T-cell (primary cell): ENCODE measurements around the gene C1orf105. TPM values are rescaled to one million over a fixed set of nuclear protein-coding genes. Genes with fewer than 3 reads are reported as not detected.

Experiments
- ATAC-seq, 4 experiments: fragments of 200-7000 bp in 3 of 4; fragments of 150-1000 bp in 1 of 4; cut with Tn5 transposase; replicated peaks in 1 of 4; 1 replicate in 3 of 4; 2 replicates in 1 of 4; pipeline ENCODE4 v1.10.0; 2021; ENCODE audit warnings: moderate library complexity in 3 of 4, mild to moderate bottlenecking in 2 of 4, moderate number of reproducible peaks in 1 of 4
- CTCF ChIA-PET, 2 donors: fragments of 300-600 bp; sonication (Branson Sonifier 250); formaldehyde crosslinking; loops; one replicate each; lab custom pipeline; 2022; ENCODE audit warnings: antibody characterized with exemption in 2 of 2; lab: Charles Lee
- POLR2A ChIA-PET, 2 donors: fragments of 300-600 bp; sonication (Branson Sonifier 250); formaldehyde crosslinking; loops; one replicate each; lab custom pipeline; 2022; ENCODE audit warnings: antibody characterized with exemption in 2 of 2; lab: Charles Lee
- DNase-seq, 35 experiments: peaks; one replicate each; pipeline versions ENCODE4 v3.0.0 to v3.0.0-alpha.2; 2013 to 2023
- H3K27ac ChIP-seq: one replicate; pipeline ENCODE4 v1.5.1; 2013; ENCODE audit warnings: low read length
- H3K27me3 ChIP-seq, 2 experiments: replicated peaks in 1 of 2; 1 replicate in 1 of 2; 2 replicates in 1 of 2; pipeline versions ENCODE4 v1.6.1 to v1.7.0; 2013; ENCODE audit warnings: low read length in 1 of 2, mixed read lengths in 1 of 2; ENCODE audit not compliant: control insufficient read depth in 2 of 2, insufficient read depth in 2 of 2; ENCODE audit errors: extremely low read depth in 1 of 2
- H3K36me3 ChIP-seq, 2 donors: 1 replicate in 1 of 2; 2 replicates in 1 of 2; pipeline versions ENCODE4 v1.6.1 to v1.7.0; 2013; ENCODE audit warnings: low read length in 1 of 2; ENCODE audit not compliant: control insufficient read depth in 2 of 2, insufficient read depth in 1 of 2; ENCODE audit errors: extremely low read depth in 1 of 2
- H3K4me1 ChIP-seq, 2 experiments: 1 replicate in 1 of 2; 2 replicates in 1 of 2; pipeline versions ENCODE4 v1.6.1 to v1.7.0; 2013; ENCODE audit warnings: low read length in 2 of 2, mixed read lengths in 1 of 2; ENCODE audit not compliant: insufficient read depth in 2 of 2, control insufficient read depth in 1 of 2; ENCODE audit errors: extremely low read depth in 1 of 2
- H3K4me3 ChIP-seq, 2 donors: 1 replicate in 1 of 2; 2 replicates in 1 of 2; pipeline versions ENCODE4 v1.5.1 to v1.7.0; 2013; ENCODE audit warnings: mild to moderate bottlenecking in 2 of 2, low read length in 1 of 2, moderate library complexity in 1 of 2; ENCODE audit not compliant: control insufficient read depth in 1 of 2; ENCODE audit errors: extremely low read depth in 1 of 2
- H3K9me3 ChIP-seq: 2 replicates; pipeline ENCODE4 v1.7.0; 2013
- H3K27ac Mint-ChIP-seq, 2 donors: one replicate each; pipeline ENCODE4 v1.8.0; 2020 to 2021; ENCODE audit warnings: mild to moderate bottlenecking in 2 of 2, mixed read lengths in 2 of 2
- H3K27me3 Mint-ChIP-seq, 2 donors: one replicate each; pipeline ENCODE4 v1.8.0; 2021 to 2022; ENCODE audit warnings: mixed read lengths in 2 of 2
- H3K36me3 Mint-ChIP-seq: one replicate; pipeline ENCODE4 v1.8.0; 2021; ENCODE audit warnings: mixed read lengths
- H3K4me1 Mint-ChIP-seq, 3 donors: one replicate each; pipeline ENCODE4 v1.8.0; 2020 to 2022; ENCODE audit warnings: mixed read lengths in 3 of 3, mild to moderate bottlenecking in 1 of 3
- H3K4me3 Mint-ChIP-seq, 3 donors: one replicate each; pipeline ENCODE4 v1.8.0; 2020 to 2022; ENCODE audit warnings: mild to moderate bottlenecking in 3 of 3, mixed read lengths in 3 of 3, moderate library complexity in 3 of 3
- H3K9me3 Mint-ChIP-seq, 3 donors: one replicate each; pipeline ENCODE4 v1.8.0; 2020 to 2022; ENCODE audit warnings: mixed read lengths in 3 of 3
- WGBS: methylation state at CpG from one replicate; pipeline ENCODE4 v1.1.5; 2013; ENCODE audit warnings: missing lambda C conversion rate; ENCODE audit not compliant: insufficient coverage; 5-methylcytosine and 5-hydroxymethylcytosine counted together
- total RNA-seq, 35 experiments: library from RNA in 6 of 35; stranded (reverse) in 6 of 35; fragments of 120-200 nt in 1 of 35; gene quantifications; one replicate each; pipeline versions ENCODE4 v1.2.1 to v1.2.4 and lab custom pipeline; 2013 to 2026

The C1orf105 gene
- total RNA-seq, 5 donors from 2014 or later (not counting 1 experiment from before 2014, with no cell fraction given) = not detected

DNA sequence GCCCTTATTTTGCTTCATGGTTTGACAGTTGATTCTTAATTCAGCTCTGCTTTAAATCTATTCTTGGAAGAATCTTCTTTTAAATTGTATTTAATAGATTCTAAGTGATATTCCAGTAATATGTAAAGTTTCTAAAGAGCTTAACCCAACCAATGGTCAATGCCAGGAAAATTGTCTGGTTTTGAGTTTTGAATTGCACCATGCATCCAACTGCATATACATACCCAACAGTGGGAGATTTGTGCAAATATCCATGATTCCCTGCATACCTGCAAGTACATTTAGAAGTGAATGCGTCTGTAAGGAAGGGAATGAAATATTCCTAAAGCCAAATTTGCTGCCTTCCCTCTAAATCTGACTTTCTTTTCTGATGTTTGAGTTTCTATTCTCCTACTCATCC is 35.8 kb upstream of the C1orf105 start:
- Mint-ChIP-seq H3K4me3 (no peak overlapping the region), H3K27ac (no peak overlapping the region), H3K9me3 (no peaks in the 10 kb centered on the region), H3K4me1 (peaks cover 23 to 29% (median 25%) of the 10 kb centered on the region in 3 donors), H3K36me3 (no peaks in the 10 kb centered on the region), H3K27me3 (no peaks in the 10 kb centered on the region)
- no peak for ATAC-seq
- CTCF ChIA-PET = interaction anchor here in 1 of 2 donors (2.2 kb wide), 1 partner anchor 15 kb away, joined by 6 read pairs; no protein-coding TSS in a partner anchor
- DNase-seq = no peak
- Histone ChIP-seq H3K9me3 (no peaks in the 10 kb centered on the region), H3K36me3 (peaks cover 0 to 2% of the 10 kb centered on the region in 2 donors), H3K4me1 (peaks cover 0 to 18% of the 10 kb centered on the region in 2 experiments), H3K4me3 (no peak overlapping the region), H3K27me3 (no peaks in the 10 kb centered on the region), H3K27ac (no peak overlapping the region)
- POLR2A ChIA-PET = interaction anchor here in 1 of 2 donors (1.0 kb wide), 1 partner anchor 13 kb away, joined by 3 read pairs; no protein-coding TSS in a partner anchor
- WGBS = no CpG with 5 or more reads among the region's 1 CpG

GRCh38 chr1:172386046-172386445 is 34.4 kb upstream of the C1orf105 start:
- ATAC-seq (no peak), DNase-seq (no peak)
- Histone ChIP-seq H3K27me3 (no peaks in the 10 kb centered on the region), H3K4me3 (no peak overlapping the region), H3K4me1 (peaks cover 0 to 9% of the 10 kb centered on the region in 2 experiments), H3K9me3 (no peaks in the 10 kb centered on the region), H3K36me3 (peaks cover 0 to 2% of the 10 kb centered on the region in 2 donors), H3K27ac (no peak overlapping the region)
- CTCF ChIA-PET = interaction anchor here in 1 of 2 donors (1.2 to 2.2 kb wide), 2 partner anchors 13 to 15 kb away, joined by 3 to 6 read pairs; no protein-coding TSS in a partner anchor
- no peaks in the 10 kb centered on the region for H3K9me3 Mint-ChIP-seq
- WGBS = no CpG with 5 or more reads among the region's 2 CpGs
- H3K4me3 Mint-ChIP-seq = no peak overlapping the region
- peaks cover 18 to 24% (median 18%) of the 10 kb centered on the region in 3 donors for H3K4me1 Mint-ChIP-seq
- H3K27me3 Mint-ChIP-seq = no peaks in the 10 kb centered on the region
- no peaks in the 10 kb centered on the region for H3K36me3 Mint-ChIP-seq
- H3K27ac Mint-ChIP-seq = no peak overlapping the region
- POLR2A ChIA-PET = no interaction called here

GRCh38 chr1:172388490-172388889 is 32.0 kb upstream of the C1orf105 start:
- peaks cover 0 to 2% of the 10 kb centered on the region in 2 donors for H3K36me3 ChIP-seq
- H3K36me3 Mint-ChIP-seq = no peaks in the 10 kb centered on the region
- CTCF ChIA-PET = interaction anchor here in 1 of 2 donors (1.1 kb wide), 1 partner anchor 11 kb away, joined by 3 read pairs; no protein-coding TSS in a partner anchor
- peaks cover 4% of the 10 kb centered on the region in 2 experiments for H3K4me1 ChIP-seq
- no peak overlapping the region for H3K4me3 Mint-ChIP-seq
- H3K27me3 ChIP-seq = no peaks in the 10 kb centered on the region
- no peaks in the 10 kb centered on the region for H3K27me3 Mint-ChIP-seq
- WGBS = 93% methylated on average over 4 of the region's 8 CpGs
- POLR2A ChIA-PET = no interaction called here
- peaks cover 21 to 29% (median 25%) of the 10 kb centered on the region in 3 donors for H3K4me1 Mint-ChIP-seq
- H3K9me3 ChIP-seq = no peaks in the 10 kb centered on the region
- H3K27ac Mint-ChIP-seq = no peak overlapping the region
- H3K27ac ChIP-seq = no peak overlapping the region
- ATAC-seq = no peak
- H3K9me3 Mint-ChIP-seq = no peaks in the 10 kb centered on the region
- H3K4me3 ChIP-seq = no peak overlapping the region
- DNase-seq = no peak

GRCh38 chr1:172390301-172390682 is 30.2 kb upstream of the C1orf105 start:
- no peak for ATAC-seq
- H3K4me3 ChIP-seq = no peak overlapping the region
- H3K27me3 Mint-ChIP-seq = no peaks in the 10 kb centered on the region
- no peak overlapping the region for H3K27ac ChIP-seq
- H3K4me3 Mint-ChIP-seq = peak overlapping the region in 1 of 3 donors; percentile 53
- H3K4me1 Mint-ChIP-seq = peaks cover 39 to 47% (median 44%) of the 10 kb centered on the region in 3 donors
- ChIA-PET POLR2A (interaction anchor here in 1 of 2 donors (0.6 kb wide), 1 partner anchor 10 kb away, joined by 3 read pairs; no protein-coding TSS in a partner anchor), CTCF (interaction anchor here in 1 of 2 donors (0.6 to 1.0 kb wide), 2 partner anchors 10 to 17 kb away, joined by 3 read pairs; no protein-coding TSS in a partner anchor)
- no peaks in the 10 kb centered on the region for H3K27me3 ChIP-seq
- WGBS = no CpG with 5 or more reads among the region's 3 CpGs
- no peaks in the 10 kb centered on the region for H3K9me3 Mint-ChIP-seq
- DNase-seq = no peak
- no peaks in the 10 kb centered on the region for H3K9me3 ChIP-seq
- H3K27ac Mint-ChIP-seq = peak overlapping the region; percentile 34 to 89
- peaks cover 0 to 2% of the 10 kb centered on the region in 2 donors for H3K36me3 ChIP-seq
- peaks cover 15 to 21% of the 10 kb centered on the region in 2 experiments for H3K4me1 ChIP-seq
- no peaks in the 10 kb centered on the region for H3K36me3 Mint-ChIP-seq

DNA sequence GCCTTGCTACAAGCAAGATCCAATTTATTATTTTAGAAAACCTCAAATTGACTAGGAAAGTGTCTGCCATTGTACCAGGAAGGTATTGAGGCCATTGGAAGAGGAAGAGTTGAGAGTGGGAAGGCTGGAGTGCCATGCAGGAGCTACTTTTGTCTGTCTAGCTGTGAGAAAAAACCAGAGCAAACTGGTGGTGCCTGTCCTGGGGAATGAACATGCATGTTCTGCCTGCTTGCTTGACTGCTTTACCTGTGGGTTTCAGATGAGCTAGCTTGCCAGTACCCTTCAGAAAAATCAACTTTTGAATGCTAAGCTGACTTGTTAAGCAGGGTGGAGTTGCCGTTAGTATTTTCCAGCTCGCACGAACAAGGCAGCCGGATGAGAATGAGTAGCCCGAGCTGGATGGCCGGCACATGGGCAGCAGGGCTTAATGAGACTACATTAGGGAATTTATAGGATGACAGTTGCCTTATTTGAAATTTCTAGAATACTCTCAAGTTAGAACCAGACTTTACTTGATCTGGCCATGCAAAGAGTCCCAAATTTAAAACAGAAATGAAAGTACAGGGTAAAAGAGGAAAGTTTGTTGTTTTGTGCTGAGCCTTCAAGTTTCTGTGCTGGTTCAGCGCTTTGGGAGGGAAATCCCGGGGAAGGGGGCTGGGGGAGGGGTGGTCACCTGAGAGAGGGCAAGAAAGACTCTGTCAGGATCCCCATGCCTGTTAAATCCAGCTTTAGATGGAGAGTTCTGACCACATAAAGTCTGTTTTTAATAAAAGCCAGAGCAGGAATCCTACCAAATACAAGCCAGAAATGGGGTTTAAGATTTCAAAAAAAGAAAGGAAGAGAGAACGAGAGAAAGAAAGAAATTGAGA is 29.6 kb upstream of the C1orf105 start:
- CTCF ChIA-PET = interaction anchor here (0.5 to 1.0 kb wide), 3 partner anchors 10 to 25 kb away, joined by 3 to 4 read pairs (median 3); no protein-coding TSS in a partner anchor
- peak overlapping the region; percentile 49 to 89 for H3K27ac Mint-ChIP-seq
- no peaks in the 10 kb centered on the region for H3K9me3 ChIP-seq

GRCh38 chr1:172391976-172392375 is 28.5 kb upstream of the C1orf105 start:
- ATAC-seq = no peak
- POLR2A ChIA-PET = interaction anchor here (0.5 kb wide), 2 partner anchors 34 to 816 kb away, joined by 3 to 6 read pairs; no protein-coding TSS in a partner anchor
- Mint-ChIP-seq H3K36me3 (no peaks in the 10 kb centered on the region), H3K4me3 (no peak overlapping the region), H3K27me3 (no peaks in the 10 kb centered on the region), H3K27ac (no peak overlapping the region), H3K9me3 (no peaks in the 10 kb centered on the region), H3K4me1 (peaks cover 42 to 57% (median 53%) of the 10 kb centered on the region in 3 donors)
- CTCF ChIA-PET = interaction anchor here (0.7 to 1.4 kb wide), 3 partner anchors 14 to 55 kb away, joined by 3 read pairs; no protein-coding TSS in a partner anchor
- WGBS = no CpG with 5 or more reads among the region's 1 CpG
- H3K4me3 ChIP-seq = no peak overlapping the region
- no peak for DNase-seq
- no peaks in the 10 kb centered on the region for H3K27me3 ChIP-seq
- H3K4me1 ChIP-seq = peaks cover 16 to 26% of the 10 kb centered on the region in 2 experiments
- H3K36me3 ChIP-seq = peaks cover 0 to 1% of the 10 kb centered on the region in 2 donors
- H3K27ac ChIP-seq = no peak overlapping the region
- H3K9me3 ChIP-seq = no peaks in the 10 kb centered on the region

More for the DNA sequence above, 29.6 kb upstream of the C1orf105 start:
- POLR2A ChIA-PET = interaction anchor here in 1 of 2 donors (0.6 kb wide), 1 partner anchor 10 kb away, joined by 3 read pairs; no protein-coding TSS in a partner anchor
- ATAC-seq = no peak
- Histone ChIP-seq H3K4me3 (no peak overlapping the region), H3K27ac (peak overlapping the region; percentile 34), H3K4me1 (peaks cover 16 to 26% of the 10 kb centered on the region in 2 experiments), H3K27me3 (no peaks in the 10 kb centered on the region), H3K36me3 (peaks cover 0 to 2% of the 10 kb centered on the region in 2 donors)
- Mint-ChIP-seq H3K4me1 (peaks cover 42 to 52% (median 50%) of the 10 kb centered on the region in 3 donors), H3K9me3 (no peaks in the 10 kb centered on the region), H3K27me3 (no peaks in the 10 kb centered on the region), H3K36me3 (no peaks in the 10 kb centered on the region), H3K4me3 (peak overlapping the region in 2 of 3 donors; percentile 31 to 53)
- WGBS = 76% methylated on average over 6 of the region's 9 CpGs
- DNase-seq = no peak
